Bone marrow (tissue), 2 donors: ENCODE data around the gene EML6.
"Not testable (repeated sequence)": the region's sequence is repeated elsewhere in the genome, so short reads cannot be mapped to it uniquely, and the experiment has no call there.

Source experiments
- DNase-seq, 2 donors: peaks; one replicate each; lab custom pipeline; 2025; lab: John Stamatoyannopoulos, UW

EML6 gene

DNA sequence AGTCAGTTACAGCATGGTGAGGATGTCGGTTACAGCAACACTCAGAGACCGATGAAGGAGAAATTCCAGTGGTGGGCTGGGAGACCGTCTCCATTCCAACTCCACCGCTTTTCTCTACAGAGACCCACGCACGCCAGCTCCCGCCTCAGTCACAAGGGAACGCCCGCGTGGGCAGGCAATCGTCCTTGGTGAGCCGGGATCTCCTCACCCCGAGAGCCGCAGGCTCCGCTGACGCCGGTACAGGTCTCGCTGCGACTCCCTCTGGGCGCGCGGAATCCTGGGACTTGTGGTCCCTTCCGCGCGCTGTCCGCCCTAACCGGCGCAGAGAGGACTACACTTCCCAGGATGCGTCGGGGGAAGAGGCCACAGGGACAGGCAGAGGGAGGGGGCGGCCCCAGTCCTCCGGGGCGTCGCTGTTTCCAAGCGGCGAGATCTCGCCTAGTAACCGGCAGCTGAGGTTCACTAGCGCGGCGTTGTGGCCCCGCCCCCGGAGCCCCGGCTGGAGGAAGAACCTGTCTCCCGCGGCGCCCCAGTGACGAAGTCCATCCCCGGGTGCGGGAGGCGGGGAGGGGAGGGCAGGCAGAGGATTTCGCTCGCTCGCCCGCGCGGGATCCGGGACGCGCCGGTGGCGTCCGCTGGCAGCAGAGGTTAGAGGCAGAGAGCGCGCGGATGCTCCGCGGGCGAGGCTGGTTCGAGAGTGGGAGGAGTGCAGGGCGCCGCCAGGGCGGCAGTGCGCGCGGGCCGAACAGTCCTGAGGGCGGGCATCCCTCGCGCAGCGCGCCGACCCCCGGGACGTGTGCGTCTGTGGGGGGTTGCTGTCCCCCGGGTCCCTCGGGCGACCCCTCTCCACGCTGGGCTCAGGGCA is at the start of gene EML6:
Gene EML6, plus strand, starts transcription at position 532 of the 865 bp plus-strand sequence. CDS start 1,400 bp downstream, outside the sequence.
- peak; percentile 92 to 96 for DNase-seq

DNA sequence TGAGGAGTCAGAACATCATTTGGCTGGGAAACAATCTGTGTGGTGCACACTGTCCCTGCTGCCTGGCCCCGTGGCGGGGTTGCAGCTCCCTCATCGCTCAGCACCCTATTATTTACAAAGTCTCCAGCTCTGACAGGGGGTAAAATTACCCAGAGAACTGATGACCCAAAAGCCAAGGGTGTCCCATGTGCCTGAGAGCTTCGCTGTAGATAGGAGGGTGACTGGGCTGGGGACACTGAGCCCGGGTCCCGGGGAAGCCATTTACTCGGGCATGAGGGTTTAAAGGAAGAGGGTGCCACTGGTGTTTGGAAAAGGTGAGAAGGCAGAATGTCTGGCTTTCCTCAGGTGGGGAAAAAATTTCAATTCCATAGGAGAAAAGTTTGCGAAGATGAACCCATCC is 48.2 kb upstream of the EML6 start:
- DNase-seq, result no peak

DNA sequence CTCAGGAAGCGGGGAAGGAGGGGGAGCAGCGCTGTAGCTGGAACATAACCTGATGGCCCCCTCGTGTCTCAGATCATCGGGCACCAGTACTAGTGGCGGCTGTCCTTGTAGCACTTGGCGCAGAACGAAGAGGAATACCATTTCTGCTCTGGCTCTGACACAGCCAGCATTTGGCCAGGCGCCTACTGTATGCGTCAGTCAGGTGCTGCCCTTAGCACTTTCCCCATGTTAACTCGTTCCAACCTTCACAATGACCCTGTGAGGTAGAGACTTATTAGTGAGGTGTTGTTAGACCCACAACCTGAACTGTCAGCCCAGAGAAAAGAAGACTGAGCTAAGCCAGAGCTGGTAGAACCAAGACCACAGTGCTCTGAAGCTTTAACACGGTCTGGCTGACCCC is 47.7 kb upstream of the EML6 start:
- DNase-seq, result no peak

DNA sequence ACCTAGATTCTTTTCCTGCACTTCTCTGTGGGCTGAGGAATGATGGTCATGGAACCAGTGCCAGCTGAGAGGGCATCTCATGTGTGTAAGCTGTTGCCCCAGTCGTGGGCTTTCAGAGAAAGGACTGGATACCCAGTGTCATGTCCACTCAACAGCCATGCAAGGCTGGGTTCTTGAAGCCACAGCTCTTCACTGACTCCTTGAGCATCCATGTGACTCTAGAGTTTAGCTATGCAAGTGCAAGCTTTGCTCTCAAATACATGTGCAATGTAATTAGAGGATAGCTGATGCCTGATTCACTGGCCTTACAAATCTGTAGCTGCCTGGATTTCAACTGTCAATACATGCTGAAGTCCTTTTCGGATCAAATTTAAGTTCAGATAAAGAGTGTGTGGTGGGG is 46.8 kb upstream of the EML6 start:
- no peak for DNase-seq

DNA sequence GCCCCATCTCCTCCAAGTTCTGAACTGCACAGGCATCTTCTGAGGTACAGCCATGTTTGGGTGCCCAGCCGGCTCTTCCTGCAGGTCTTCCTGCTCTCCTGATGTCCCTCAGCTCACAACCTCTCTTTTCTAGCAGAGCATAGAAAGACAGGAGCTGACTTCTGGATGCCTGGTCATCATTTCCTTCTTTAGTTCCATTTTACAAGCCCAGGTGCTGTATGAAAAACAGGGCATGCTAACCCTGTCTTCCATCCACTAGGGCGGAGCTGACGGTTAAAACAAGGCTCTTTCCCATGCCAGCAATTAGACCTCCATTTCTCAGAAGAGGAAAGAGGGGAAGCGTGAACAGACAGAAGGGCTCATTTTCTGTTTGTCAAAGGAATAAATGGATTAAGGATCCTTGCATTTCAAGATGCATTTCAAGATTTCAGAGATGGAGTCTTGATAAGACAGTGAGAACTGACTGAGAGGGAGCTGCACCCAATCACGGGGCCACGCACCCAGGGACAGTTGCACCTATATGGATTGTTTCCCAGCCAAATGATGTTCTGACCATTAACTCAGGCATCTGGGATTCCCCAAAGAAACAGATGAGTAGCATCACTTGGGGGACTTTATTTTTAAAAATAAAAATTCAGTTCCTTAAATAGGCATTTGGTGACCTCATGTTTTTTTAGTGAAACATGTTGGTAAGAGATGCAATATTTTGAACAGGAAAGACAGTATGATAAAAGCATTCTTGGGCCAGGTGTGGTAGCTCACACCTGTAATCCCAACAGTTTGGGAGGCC is 45.8 kb upstream of the EML6 start:
- no peak for DNase-seq

DNA sequence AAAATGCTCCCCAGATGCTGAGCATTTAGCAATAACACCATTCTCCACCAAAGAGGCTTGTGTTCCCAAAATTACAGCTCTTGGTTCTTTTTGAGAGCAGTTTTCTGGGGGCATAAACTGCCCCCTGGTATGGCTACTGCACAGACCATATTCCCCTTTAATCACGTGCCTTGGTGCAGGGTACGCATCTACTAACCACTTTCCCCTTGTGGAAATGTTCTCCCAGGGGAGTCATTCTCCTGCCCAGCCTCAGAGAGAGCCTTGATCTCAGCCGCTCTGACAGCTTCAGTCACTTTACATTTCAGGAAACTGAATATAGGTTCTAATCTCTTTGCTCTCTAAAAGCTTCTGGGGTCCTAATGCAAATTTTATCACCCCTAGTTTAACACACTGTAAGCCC is 44.7 kb upstream of the EML6 start:
- no peak for DNase-seq

DNA sequence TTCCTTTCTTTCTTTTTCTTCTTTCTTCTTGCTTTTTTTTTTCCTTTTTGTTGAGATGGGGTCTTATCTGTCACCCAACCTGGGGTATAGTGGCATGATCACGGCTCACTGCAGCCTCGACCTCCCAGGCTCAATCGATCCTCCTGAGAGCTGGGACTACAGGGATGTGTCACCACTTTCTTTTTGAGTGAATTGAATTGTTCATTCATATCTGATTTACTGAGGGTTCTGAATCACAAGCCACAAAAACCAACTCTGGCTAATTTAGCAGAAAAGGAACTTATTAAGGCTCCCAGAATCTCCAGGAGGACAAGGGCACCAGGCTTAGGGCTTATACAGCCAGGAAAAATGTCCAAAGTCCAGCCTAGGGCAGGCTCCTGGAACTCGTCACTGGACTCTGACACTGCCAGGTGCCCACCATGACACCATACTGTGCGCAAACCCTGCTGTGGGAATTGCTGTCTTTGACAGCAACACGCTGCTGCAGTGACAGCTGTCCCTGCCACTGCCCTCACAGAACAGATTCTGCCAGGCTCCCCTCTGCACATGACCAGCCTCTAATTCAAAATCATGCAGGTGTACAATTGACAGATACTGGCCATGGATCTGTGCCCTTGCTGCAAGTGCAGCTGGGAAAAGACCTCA is 42.9 kb upstream of the EML6 start:
- no peak for DNase-seq

DNA sequence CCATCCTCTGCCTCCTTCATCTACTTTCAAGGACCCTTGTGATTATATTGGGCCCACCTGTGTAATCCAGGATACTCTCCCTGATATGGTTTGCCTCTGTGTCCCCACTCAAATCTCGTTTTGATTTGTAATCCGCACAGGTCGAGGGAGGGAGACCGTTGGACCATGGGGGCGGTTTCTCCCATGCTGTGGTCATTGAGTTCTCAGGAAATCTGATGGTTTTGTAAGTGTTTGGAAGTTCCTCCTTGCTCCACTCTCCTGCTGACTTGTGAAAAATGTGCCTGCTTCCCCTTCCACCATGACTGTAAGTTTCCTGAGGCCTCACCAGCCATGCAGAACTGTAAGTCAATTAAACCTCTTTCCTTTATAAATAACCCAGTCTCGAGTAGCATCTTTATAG is 42.0 kb upstream of the EML6 start:
- no peak for DNase-seq

DNA sequence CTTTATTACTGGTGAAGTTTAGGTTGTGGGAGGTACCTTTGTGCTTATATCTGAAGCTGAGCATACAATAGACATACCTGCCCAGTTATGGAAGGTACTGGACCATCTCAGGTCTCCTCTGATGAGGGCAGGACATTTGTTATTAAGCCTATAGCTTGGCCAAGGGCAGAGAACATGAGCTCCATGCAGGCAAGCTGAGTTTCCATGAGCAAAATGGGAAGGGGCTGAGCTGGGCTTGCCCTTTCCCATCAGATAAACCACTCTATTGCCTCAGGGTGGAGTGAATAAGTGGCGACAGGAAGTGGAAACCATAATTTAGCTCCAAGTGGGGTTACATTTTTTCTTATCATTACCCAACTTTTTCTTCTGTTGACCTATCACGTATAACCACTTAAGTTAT is 39.9 kb upstream of the EML6 start:
- DNase-seq, result no peak

DNA sequence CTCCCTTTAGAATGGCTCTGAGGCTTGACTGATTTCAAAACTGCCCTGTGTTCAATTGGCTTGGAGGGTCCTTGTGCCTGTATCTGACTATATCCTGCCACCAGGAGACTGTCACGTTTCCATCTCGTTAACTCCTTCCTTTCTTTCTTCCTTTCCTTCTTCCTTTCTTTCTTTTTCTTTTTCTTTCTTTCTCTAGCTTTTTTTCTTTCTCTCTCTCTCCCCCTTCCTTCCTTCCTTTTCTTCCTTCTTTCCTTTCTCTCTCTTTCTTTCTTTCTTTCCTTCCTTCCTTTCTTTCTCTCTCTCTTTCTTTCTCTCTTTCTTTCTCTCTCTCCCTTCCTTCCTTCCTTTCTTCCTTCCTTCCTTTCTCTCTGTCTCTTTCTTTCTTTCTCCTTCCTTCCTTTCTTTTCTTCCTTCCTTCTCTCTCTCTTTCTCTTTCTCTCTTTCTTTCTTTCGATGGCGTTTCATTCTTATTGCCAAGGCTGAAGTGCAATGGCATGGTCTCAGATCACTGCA is 38.1 kb upstream of the EML6 start:
- DNase-seq, result no peak

DNA sequence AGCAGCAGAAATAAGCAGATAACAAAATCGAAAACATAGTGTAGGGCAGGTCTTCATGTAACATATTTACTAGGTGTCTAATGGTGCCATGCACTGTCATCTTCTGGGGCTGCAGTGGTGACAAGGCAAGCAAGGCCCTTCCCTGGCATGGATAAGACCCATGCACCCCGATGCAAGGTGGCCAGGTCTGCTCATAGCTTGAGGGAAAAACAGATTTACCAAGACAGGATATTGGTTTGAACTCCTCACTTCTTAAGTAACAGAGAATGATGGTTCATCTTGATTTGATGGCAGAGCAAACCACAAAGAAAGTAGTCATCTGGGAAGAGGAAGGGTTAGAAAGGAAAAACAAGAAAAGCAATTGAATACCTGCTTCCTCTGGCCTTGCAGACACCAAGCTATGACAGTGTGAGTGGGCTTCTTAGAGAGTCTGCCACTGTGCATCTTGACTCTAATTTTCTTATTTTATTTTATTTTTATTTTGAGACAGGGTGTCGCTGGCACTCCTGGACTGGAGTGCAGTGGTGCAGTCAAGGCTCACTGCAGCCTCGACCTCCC is 35.8 kb upstream of the EML6 start:
- DNase-seq, result no peak

DNA sequence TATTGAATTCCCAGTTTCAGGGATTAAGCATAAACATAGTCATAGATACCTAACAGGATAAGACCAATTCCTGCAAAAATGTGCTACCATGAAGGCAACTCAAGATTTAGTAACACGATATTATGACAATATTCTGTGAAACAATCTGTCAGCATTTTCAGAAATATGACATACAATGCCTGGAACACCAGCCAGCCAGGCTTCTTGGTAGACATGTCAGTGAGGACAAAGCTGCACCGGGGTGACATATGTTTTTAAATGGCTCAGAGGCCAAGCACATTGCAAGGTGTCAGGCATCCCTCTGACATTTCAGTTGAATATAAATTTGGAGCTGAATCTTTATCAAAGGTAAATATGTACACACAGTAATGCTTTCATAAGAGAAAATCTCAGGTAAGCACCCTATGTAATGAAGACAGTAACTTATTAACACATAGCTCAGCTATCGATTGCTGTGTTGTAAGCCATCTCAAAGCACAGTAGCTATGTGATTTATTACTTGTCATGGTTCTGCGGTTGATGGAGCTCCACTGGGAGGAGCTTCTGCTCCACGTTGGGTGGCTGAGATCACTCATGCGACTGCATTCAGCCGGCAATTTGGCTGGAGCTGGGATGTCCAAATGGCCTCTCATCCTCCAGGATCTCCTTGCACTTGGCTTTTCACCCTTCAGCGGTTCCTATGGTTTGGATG is 31.9 kb upstream of the EML6 start:
- DNase-seq, result no peak

DNA sequence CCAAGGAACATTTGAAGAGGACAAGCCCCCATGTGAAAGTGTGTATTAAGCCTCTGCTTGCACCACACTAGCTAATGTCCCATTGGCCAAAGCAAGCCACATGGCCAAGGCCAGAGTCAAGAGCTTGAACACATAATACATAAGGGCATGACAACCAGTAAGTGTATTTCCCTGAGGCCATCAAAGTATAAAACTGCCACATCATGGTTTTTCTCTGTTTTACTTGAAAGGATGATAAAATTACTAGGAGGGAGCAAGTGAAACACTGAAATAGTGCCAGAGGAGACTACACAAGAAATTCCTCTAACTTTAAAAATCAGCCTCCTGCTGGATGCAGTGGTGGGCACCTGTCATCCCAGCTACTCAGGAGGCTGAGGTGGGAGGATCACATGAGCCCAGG is 30.9 kb upstream of the EML6 start:
- DNase-seq, result no peak

DNA sequence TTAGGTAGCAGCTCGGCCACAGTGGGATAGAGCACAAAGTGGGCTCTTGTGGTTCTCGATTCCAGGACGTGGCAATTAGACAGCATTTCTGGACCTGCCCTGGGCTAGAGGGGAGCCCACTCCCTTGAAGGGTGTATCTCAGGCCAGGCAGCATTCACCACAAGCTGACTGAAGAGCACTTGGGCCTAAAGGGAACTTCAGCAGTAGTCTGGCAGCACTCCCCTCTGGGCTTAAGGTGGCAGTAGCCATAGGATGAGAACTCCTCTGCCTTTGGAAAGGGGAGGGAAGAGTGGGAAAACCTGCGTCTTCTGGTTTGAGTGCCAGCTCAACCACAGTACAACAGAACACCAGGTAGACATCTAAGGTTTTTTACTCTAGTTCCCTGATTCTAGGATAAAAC is 28.1 kb upstream of the EML6 start:
- no peak for DNase-seq

DNA sequence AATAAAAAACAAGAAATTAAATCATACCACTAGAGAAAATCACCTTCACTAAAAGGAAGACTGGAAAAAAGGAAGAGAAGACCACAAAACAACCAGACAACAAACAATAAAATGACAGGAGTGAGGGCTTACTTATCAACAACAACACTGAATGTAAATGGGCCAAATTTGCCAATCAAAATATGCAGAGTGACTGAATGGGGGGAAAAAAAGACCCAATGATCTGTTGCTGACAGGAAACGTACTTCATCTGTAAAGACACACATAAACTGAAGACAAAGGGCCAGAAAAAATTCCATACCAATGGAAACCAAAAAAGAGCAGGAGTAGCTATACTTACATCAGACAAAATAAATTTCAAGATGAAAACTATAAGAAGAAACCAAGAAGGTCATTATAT is 25.5 kb upstream of the EML6 start:
- DNase-seq, result no peak

DNA sequence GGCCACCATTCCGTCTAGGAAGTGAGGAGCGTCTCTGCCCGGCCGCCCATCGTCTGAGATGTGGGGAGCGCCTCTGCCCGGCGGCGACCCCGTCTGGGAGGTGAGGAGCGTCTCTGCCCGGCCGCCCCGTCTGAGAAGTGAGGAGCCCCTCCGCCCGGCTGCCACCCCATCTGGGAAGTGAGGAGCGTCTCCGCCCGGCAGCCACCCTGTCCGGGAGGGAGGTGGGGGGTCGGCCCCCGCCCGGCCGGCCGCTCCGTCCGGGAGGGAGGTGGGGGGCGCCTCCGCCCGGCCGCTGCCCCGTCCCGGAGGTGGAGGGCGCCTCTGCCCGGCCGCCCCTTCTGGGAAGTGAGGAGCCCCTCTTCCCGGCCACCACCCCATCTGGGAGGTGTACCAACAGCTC is 24.5 kb upstream of the EML6 start:
- not testable (repeated sequence) for DNase-seq

DNA sequence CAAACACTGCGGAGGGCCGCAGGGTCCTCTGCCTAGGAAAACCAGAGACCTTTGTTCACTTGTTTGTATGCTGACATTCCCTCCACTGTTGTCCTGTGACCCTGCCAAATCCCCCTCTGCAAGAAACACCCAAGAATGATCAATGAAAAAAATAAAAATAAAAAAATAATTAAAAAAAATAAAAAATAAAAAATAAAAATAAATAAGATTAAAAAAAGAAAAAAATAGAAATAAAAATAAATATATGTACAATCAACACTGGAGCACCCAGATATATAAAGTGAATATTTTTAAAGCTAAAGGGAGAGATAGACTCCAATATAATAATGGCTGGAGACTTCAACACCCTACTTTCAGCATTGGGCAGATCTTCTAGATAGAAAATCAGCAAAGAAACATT is 23.8 kb upstream of the EML6 start:
- no peak for DNase-seq

DNA sequence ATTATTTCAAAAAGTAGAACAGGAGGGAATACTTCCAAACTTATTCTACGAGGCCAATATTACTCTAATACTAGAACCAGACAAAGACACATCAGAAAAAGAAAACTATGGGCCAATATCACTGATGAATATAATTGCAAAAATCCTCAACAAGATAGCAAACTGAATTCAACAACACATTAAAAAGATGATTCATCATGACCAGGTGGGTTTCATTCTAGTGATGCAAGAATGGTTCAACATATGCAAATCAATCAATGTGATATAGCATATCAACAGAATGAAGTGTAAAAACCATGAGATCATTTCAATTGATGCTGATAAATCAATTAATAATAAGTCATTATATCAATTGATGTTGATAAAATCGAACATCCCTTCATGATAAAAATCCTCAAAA is 22.4 kb upstream of the EML6 start:
- no peak for DNase-seq

DNA sequence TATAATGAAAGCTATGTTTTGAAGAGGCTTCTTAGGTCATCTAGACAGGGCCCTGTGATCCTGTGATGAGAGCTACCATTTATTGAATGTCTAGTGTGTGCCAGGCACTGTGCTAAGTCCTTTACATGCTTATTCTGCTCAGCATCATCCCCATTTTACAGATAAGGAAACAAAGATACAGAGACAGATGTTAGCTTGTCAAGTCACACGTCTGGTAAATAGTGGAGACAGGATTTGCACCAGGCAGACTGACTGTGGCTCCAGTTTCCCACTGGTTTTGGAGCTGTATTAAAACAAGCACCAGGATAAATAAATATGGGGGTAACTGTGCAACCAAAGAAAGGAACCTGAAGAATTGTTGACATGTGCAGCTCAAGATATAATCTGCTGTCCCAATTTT is 19.2 kb upstream of the EML6 start:
- DNase-seq, result no peak

DNA sequence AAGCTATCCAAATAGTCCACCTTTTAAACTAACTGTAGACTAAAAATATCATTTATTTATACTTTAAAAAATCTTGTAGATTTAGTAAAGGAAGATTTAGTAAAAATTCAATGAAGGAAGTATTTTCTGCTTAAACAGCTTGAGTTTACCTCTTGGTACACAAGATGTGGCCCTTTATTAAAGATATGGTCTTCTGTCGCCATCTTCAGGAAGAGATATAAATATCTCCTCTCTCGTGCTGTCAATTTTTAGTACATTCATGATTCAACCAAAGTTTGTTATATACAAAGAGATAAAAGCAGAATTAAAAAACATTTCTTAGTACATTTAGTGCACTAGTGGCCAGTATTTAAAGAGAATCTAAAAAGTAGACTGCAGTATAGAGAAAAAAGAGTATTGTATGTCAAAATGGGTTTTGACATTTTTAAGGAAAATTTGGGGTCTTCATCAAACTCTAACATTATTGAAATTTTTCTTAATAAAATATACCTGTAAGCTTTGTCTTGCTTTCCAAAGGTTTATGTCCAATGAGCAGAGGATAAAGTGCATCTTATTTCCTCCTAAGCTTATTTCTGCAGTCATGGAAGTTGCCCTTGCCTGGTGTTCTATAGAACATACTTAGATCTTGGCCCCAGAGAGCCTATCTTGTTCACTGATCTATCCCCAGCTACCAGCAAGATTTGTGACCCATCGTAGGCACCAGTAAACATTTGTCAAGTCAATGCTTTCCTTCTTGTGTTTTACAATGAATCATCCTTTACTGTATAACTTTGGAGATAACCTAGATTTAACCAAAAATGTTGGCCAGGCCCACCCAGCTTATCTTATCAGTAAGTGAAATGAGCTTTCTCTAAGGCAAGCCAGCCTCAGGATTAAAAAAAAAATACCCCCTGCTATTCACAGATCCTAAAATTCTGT is 18.5 kb upstream of the EML6 start:
- peak in 1 of 2 donors; percentile 53 for DNase-seq

DNA sequence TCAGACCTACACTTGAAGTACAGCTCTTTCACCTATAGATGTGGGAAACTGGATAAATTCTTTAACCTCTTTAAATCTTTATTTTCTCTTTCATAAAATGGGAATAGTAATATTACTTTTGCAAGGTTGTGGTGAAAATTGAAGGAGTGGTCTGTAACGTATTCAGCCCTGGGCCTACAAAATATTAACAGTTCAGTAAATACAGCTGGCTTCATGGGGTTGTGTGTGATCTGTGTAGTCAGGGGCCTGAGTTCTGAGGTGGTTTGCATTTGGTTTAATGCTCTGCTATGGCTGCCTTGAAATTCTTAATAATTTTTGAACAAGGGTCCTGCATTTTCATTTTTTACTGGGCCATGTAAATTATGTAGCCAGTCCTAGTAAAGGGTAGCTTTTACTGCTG is 16.8 kb upstream of the EML6 start:
- DNase-seq, result no peak
